ENCODE data around the gene FN3KRP. TPM values are rescaled to one million over a fixed set of nuclear protein-coding genes. Genes with fewer than 3 reads are reported as not detected.

The FN3KRP gene
- total and polyA plus RNA-seq, 2 of the 13 experiments (the other 11 are each of a cell fraction or from before 2014, with no cell fraction given) = 22.4 to 28.2 TPM

DNA sequence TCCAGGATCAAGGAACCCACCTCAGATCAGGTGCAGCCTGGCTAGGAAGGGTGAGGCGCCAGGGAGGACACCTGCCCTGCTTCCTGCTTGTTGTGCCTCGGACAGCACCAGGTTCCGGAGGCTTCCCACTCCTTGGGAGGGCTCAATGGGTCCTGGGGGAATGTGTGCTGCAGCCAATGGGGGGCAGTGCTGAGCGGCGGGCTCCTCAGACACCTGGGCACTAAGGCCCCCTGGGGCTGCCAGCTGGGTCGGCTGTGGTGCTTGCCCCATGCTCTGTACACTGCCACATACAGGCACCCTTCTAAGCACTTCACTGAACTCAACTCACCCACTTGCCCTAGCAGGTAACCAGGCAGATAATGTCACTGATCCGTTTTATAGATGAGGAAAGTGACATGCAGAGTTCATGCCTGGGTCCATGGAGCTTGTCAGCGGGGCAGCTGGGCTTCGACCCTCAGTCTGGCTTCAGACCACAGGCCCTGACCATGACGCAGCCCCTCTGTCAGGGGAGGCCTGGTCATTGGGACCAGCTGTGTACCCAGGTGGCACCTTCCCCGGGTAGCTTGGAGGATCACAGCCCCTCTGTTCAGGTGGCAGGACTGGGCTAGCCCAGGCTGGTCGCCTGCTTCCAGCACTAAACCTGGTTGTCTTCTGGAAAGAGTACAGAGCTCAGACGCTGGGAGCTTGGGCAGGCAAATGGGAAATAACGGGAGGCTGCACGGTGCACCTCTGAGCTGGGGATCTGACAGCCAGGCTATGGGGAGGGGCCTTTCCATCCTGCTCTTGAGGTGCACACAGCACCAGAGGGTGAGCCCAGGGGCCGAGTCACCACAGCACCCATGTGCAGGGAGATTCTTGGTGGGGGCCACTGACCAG is 27.1 kb downstream of the FN3KRP start (continued):
- TF ChIP-seq, protein P1, sequence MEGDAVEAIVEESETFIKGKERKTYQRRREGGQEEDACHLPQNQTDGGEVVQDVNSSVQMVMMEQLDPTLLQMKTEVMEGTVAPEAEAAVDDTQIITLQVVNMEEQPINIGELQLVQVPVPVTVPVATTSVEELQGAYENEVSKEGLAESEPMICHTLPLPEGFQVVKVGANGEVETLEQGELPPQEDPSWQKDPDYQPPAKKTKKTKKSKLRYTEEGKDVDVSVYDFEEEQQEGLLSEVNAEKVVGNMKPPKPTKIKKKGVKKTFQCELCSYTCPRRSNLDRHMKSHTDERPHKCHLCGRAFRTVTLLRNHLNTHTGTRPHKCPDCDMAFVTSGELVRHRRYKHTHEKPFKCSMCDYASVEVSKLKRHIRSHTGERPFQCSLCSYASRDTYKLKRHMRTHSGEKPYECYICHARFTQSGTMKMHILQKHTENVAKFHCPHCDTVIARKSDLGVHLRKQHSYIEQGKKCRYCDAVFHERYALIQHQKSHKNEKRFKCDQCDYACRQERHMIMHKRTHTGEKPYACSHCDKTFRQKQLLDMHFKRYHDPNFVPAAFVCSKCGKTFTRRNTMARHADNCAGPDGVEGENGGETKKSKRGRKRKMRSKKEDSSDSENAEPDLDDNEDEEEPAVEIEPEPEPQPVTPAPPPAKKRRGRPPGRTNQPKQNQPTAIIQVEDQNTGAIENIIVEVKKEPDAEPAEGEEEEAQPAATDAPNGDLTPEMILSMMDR (CRISPR knock-in tag; IDR thresholded peaks at IDR 0.05) = peak; percentile 38
- TF ChIP-seq ZNF343 (CRISPR knock-in tag; IDR thresholded peaks at IDR 0.05) = no peak
- 0 out of 2 replicates have a peak, but pooled peaks have one; percentile 44 for TF ChIP-seq PAF1 (CRISPR knock-in tag; IDR thresholded peaks at IDR 0.05)
- no peak for TF ChIP-seq DR1 (CRISPR knock-in tag; IDR thresholded peaks at IDR 0.05)
- peak; percentile 57 for TF ChIP-seq RBFOX2 (IDR thresholded peaks at IDR 0.05; ENCODE audit: low read depth, low read length)
- no peak for TF ChIP-seq ZSCAN30 (CRISPR knock-in tag; IDR thresholded peaks at IDR 0.05)
- TF ChIP-seq MYNN (CRISPR knock-in tag; IDR thresholded peaks at IDR 0.05; ENCODE audit: low read depth) = no peak
- TF ChIP-seq EEA1 (CRISPR knock-in tag; IDR thresholded peaks at IDR 0.05; ENCODE audit: borderline replicate concordance) = no peak
- TF ChIP-seq, protein P2, sequence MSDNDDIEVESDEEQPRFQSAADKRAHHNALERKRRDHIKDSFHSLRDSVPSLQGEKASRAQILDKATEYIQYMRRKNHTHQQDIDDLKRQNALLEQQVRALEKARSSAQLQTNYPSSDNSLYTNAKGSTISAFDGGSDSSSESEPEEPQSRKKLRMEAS (IDR thresholded peaks at IDR 0.05) = no peak
- no peak for TF ChIP-seq MED1 (CRISPR knock-in tag; IDR thresholded peaks at IDR 0.05)
- TF ChIP-seq NCOR1 (IDR thresholded peaks at IDR 0.05; ENCODE audit: borderline replicate concordance, low read length) = no peak
- TF ChIP-seq IRF2 (CRISPR knock-in tag; IDR thresholded peaks at IDR 0.05) = no peak
- no peak for TF ChIP-seq RAD21 (CRISPR knock-in tag; IDR thresholded peaks at IDR 0.05)
- TF ChIP-seq, protein P3, sequence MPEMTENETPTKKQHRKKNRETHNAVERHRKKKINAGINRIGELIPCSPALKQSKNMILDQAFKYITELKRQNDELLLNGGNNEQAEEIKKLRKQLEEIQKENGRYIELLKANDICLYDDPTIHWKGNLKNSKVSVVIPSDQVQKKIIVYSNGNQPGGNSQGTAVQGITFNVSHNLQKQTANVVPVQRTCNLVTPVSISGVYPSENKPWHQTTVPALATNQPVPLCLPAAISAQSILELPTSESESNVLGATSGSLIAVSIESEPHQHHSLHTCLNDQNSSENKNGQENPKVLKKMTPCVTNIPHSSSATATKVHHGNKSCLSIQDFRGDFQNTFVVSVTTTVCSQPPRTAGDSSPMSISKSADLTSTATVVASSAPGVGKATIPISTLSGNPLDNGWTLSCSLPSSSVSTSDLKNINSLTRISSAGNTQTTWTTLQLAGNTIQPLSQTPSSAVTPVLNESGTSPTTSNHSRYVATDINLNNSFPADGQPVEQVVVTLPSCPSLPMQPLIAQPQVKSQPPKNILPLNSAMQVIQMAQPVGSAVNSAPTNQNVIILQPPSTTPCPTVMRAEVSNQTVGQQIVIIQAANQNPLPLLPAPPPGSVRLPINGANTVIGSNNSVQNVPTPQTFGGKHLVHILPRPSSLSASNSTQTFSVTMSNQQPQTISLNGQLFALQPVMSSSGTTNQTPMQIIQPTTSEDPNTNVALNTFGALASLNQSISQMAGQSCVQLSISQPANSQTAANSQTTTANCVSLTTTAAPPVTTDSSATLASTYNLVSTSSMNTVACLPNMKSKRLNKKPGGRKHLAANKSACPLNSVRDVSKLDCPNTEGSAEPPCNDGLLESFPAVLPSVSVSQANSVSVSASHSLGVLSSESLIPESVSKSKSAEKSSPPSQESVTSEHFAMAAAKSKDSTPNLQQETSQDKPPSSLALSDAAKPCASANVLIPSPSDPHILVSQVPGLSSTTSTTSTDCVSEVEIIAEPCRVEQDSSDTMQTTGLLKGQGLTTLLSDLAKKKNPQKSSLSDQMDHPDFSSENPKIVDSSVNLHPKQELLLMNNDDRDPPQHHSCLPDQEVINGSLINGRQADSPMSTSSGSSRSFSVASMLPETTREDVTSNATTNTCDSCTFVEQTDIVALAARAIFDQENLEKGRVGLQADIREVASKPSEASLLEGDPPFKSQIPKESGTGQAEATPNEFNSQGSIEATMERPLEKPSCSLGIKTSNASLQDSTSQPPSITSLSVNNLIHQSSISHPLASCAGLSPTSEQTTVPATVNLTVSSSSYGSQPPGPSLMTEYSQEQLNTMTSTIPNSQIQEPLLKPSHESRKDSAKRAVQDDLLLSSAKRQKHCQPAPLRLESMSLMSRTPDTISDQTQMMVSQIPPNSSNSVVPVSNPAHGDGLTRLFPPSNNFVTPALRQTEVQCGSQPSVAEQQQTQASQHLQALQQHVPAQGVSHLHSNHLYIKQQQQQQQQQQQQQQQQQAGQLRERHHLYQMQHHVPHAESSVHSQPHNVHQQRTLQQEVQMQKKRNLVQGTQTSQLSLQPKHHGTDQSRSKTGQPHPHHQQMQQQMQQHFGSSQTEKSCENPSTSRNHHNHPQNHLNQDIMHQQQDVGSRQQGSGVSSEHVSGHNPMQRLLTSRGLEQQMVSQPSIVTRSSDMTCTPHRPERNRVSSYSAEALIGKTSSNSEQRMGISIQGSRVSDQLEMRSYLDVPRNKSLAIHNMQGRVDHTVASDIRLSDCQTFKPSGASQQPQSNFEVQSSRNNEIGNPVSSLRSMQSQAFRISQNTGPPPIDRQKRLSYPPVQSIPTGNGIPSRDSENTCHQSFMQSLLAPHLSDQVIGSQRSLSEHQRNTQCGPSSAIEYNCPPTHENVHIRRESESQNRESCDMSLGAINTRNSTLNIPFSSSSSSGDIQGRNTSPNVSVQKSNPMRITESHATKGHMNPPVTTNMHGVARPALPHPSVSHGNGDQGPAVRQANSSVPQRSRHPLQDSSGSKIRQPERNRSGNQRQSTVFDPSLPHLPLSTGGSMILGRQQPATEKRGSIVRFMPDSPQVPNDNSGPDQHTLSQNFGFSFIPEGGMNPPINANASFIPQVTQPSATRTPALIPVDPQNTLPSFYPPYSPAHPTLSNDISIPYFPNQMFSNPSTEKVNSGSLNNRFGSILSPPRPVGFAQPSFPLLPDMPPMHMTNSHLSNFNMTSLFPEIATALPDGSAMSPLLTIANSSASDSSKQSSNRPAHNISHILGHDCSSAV (CRISPR knock-in tag; IDR thresholded peaks at IDR 0.05; ENCODE audit: borderline replicate concordance) = no peak
- TF ChIP-seq MED13 (CRISPR knock-in tag; IDR thresholded peaks at IDR 0.05) = no peak
- no peak for TF ChIP-seq ZNF17 (CRISPR knock-in tag; IDR thresholded peaks at IDR 0.05)
- no peak for TF ChIP-seq SMYD3 (CRISPR knock-in tag; IDR thresholded peaks at IDR 0.05)
- no peak for TF ChIP-seq ZNF784 (CRISPR knock-in tag; IDR thresholded peaks at IDR 0.05; ENCODE audit: borderline replicate concordance)
